Hindlimb muscle (tissue), 1 donor: Measurements from ENCODE around the gene RIPK4. TPM values are rescaled to one million over a fixed set of nuclear protein-coding genes. Genes with fewer than 3 reads are reported as not detected.

Experiments used
- DNase-seq: peaks from one replicate; pipeline ENCODE4 v3.0.0-alpha.2; 2013
- polyA plus RNA-seq: library from polyadenylated mRNA; unstranded; fragments of 120-200 nt; gene quantifications from one replicate; pipeline ENCODE4 v1.2.1, GENCODE V29; 2013; ENCODE audit not compliant: insufficient read length

RIPK4 gene
- polyA plus RNA-seq, 1 donor: 0.32 TPM

DNA sequence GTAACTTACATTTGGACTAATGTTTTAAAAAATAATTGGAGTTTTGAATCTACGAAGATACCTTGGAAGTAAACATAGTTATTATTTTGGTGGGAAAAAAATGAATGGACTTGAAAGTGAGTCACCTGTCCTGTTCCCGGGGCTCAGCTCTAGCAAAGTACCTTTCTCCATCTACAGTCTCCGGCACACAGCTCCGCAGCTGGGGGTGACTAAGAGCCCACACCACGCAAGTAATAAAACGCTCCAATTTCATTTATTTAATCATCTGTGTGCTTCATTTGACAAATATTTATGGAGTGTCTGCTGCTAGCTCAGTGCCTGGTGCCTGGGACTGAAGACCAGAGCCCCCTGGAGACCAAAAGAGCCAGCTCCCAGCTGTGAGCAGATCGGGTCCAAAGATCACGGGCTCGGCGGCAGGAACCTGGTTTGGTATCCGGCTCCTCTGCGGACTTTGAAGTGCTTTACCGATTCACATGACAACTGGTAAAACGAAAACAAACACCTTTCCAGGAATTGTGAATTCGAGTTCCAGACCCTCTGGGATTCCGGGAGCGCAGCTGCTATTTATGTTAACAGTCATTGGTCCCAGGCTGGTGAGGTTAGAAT lies 1.7 kb upstream of the RIPK4 start:
- DNase-seq: no peak

DNA sequence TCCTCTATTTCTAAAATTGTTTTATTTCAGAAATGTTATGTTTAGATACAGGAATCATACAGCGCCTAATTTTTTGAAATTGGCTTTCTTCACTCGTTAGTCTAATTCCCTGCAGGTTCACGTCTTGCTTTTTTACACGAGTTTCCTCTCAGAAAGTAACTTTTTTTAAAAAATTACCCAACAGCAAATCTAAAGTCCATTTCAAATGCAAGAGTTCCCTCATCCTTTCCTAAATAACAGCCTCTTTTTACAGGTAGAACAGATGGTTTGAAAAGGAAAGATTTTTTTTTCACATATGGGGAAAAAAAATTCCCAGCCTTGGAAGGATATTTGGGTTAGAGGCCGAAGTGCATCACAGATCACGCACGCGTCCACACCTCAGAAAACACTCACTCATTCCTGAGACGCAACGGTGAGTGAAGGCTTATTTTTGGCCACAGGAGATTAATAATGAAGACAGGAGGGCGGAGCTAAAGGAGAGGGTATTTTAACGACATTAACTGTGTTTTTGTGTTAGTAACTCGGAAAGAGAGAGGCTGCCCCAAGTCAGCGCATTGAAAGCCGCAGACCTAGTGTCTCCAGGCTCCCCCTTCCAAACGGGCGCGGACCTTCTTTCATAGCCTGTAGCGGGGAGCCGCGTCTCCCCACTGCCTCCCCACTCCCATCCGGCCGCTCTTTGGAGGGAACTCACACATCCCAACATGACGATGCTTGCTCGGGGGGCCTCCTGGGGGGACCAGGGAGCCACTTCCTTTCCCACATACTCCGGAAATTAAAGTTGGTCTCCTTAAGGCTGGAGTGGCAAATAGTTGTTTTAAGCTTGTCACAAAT lies 969 bp upstream of the RIPK4 start:
- no peak for DNase-seq

DNA sequence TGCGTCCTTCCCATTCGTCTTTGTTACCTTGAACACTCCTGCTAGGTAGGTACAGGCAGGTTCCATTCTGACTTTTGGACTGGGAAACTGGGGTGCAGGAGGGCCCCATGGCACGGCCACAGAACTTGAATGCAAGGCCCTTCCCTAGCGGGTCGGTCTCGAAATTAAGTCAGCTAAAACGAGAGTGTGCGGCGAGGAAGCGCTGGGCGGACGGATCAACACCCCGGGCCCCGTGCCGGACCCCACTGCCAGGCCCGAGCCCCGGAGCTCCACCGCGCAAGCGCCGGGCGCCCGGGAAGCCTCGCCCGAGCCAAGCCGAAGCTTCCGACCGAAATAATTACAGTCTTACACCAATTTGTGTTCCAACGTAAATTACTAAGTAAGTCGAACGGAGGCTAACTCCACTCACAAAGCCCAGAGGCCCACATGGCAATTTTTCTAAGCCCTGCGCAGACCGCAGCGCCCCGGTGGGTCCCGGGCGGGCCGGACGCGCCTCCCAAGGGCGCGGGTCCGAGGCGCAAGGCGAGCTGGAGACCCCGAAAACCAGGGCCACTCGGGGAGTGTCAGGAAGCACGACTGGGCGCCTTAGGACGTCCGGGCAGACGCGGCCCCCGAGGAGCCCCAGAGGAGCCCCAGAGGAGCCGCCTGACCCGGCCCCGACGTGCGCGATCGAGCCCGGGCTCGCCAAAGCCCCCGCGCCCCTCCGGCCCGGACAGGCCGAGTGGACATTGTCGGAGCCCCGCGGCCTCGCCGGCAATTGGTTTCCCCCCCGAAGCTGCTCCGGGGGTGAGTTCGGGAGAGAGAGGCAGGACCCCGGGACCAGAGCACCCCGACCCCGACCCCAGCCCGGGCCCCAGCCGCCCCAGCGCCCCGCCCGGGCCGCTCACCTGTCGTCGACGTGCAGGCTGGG lies 624 bp downstream of the RIPK4 start:
- no peak for DNase-seq

DNA sequence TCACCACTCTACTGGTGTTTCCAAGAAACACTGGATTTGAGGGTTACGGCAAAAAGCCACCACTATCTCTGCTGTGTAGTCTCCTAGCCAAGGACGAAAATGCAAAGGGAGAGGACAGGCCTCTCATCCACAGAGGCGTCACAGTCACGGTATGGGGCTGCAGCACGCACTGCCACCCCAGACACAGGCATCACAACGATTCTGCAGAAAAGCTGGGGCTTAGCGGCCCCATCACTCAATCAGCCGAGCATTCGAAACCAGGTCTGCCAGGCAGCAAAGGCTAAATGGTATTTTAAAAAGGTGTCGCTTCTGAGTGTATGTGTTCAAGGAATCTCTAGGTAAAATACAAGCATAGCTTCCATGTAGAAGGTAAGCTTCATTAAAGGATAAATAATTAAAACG lies 1.4 kb downstream of the RIPK4 start:
- no peak for DNase-seq

DNA sequence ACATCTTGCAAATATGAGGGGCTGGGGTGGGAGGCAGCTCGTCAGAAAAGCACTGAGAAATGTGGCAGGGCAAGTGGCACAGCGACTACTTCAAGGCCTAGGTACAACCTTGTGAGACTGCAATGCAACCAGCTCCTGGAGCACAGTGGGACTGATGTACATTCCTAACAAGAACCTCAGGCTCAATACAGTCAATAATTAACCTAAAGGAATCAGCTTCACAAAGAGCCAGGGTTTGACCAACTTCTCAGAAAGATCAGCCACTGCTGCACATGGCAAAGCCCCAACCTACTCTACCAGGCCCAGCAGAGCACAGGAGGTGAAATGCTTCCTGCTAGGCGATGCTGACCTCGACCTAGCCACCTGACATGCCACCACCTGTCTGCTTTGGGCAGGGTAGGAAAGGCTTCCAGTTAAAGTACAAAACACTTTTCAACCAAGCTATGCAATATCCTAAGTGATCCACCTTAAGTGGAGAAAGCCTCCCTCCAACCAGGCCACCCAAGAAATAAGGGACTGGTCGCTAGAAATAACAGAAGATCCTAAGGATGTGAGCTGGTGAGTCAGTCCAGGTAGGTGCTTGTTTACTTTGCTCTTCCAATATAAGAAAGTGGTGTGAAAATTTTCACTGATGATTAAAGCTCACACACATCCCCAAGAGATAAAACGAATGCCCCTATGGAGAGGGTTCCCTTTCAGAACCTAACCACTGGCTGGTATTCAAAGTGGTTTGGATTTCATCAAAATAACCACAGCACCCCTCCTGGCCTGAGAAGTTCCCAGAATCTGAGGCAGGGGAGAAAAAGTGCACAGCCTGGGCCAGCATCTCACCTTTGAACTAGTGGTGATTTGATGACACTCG lies 2.1 kb downstream of the RIPK4 start:
- no peak for DNase-seq

DNA sequence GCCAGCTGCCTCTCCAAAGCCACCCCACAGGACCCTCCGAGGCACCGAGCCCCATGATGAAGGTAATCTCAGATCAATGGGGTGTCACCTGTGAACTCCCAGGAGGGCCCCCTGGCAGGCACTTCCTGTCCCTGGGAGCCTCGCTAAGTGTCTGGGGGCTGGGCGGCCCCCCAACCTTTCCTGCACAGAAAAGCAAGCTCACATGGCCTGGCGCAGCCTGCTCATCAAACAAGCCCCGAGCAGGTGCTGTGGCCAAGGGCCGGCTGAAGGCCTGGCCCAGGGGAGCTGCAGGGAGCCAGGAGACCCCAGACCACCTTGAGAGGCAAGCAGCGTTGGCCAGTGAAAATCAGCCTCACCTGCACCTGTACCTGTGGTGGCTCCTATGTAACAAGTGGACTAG lies 2.9 kb downstream of the RIPK4 start:
- DNase-seq: no peak

DNA sequence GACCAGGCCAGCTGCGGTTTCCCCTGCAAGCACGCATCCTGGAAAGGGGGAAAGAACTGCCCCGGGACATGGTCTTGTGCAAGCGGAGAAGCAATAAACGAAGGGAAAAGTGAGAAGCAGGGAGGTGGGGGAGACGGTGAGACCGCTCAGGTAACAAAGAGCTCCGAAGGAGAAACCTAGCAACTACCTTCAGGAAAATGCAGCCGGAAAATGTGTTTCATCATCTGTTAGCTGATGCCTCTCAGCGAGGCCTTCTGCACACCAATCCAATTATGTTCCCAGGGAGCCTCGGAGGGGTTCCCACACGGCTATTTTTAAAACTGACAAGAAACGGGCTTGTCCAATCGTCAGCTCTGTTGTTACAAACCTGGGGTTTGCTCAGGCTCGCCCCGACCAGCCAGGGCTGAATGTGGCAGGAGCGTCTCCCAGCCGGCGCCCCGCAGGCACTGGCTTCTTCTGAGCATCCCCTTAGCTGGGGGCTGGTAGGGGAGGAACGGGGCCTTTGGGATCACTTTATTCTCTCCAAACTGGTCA lies 3.4 kb downstream of the RIPK4 start:
- no peak for DNase-seq

DNA sequence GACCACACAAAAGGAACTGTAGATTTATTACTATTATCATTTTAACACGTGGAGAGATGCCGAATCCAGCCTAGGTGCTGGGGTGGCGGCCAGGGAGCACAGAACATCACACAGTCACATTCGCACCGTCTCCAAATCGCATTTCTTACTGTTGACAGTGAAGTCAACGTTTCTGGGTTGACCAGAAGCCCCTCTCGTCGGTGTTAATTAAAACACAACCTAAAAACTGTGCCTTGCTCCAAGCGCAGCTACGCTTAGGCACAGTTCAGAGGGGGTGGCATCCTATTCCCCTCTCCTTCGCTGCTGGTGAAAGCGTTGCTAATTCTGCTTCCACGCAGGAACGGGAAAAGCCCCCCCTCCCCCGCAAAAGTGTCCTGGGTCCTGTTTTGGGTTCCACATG lies 4.1 kb downstream of the RIPK4 start:
- DNase-seq: no peak

DNA sequence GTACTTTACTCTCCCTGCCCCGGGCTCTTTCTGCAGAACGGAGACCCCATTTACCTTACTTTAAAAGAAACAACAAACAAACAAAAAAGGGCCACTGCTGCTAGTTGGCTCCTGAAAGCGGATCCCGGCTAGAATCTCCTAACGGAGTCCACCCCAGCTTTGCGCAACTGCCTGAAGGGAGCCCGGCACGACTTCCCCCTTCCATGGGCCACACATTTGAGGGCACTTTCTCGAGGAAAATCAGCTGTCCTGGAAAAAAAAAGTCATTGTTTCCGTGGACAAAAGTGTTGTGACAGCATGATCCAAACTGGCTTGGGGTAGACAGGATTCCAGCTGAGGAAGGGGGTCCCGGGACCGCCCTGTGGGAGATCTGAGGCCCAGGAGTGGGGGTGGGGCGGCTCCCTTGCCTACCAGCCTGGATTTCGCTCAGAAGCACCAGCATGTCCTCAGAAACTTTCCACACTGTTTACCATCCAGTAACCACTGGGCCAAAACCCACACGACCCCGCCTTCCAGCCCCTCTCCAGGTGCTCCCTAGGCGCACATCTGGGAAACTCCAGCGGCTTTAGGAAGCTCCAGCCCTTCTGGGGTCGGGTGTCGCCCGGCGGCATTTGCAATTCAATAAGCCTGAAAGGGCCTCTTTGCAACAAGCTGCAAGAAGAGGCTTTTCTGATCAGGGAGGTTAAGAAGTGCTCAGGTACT lies 4.8 kb downstream of the RIPK4 start:
- DNase-seq: no peak

DNA sequence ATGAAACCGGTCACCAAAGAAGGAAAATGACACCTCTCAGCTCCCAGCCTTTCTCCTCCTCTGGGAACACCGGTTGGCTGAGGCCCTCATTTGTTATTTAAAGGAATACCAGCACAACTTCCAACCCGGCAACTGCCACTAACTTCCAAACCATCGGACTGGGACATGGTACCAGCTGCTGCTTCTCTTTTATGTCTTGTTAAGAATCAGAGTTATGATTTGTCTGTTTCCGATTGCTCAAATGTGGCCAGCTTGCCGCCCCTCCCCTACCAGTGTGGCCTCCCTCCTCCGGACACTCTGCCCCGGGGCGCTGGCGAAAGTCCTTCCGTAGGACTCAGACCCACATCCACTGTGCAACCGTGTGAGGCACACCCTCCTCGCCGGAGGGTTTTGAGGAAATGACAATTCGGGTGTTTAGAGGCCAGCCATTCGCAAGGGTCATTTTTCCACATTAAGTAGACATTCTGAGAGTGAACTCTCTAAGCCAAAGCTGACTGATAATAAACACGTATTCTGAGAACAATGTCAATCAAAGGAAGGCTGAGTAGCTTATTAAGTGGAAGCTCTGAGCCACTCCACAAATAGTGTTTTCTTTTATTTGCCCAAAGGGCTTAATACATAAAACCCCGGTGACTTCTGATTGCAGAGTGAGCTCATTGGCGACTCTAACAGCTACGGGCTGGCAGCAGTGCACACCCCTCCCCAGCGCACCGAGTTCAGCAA lies 5.5 kb downstream of the RIPK4 start:
- DNase-seq: no peak

DNA sequence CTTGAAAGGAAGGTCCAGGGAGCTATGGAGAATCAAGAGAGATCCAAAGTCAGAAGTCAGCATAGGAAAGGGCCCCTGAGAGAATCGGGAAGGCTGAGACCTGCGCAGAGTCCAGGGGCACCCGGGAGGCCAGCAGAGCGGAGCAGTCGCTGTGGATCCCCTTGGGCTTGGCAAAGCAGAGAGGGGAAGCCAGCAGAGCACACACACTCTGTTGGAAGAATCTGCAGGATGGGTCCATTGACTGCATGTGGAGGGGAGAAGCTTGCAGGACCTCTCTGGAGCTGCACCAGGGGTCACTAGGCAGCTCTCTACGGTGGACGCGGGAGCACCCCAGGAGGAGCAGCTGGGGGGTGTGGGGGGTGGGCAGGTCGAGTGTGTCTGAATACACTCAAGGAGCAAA lies 6.4 kb downstream of the RIPK4 start:
- no peak for DNase-seq

DNA sequence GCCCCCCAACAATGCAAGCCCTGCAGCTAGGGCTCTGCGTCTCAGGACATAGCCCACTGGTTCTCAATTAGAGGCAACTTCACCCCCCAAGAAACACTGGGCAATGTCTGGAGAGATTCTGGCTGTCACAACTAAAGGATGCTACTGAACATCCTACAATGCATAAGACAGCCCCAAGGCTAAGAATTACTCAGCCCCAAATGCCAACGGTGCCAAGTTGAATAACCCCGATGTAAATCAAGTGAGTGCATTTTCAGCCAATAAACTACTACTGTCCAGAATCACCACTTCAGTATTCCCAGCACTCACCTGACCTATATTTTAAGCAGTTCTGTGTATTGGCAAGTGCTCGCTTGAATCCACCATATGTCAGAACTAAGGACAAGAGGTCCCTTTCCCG lies 6.9 kb downstream of the RIPK4 start:
- no peak for DNase-seq

DNA sequence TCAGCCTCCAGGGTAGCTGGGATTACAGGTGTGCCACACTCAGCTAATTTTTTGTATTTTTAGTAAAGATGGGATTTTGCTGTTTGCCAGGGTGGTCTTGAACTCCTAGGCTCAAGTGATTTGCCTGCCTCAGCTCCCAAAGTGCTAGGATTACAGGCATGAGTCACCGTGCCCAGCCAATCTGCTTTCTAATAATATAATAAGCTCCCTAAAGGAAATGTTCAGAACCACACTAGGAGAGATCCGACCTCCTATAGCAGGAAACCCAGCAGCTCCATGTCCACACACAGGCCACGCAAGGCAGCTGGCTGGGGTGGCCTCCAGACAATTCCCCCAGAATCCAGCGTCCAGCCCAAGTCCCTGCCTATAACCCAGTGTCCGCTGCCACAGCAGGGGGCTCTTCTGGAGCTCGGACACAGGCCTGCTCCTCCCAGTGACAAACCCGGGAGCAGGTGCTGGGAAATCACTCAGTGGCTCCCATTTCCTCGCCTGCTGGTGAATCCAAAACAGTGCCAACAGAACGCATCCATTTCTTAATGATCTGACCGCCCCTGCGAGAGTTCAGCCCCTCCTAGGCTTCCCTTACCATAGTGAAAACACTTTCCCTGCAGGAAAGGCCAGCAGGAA lies 7.5 kb downstream of the RIPK4 start:
- DNase-seq: no peak

DNA sequence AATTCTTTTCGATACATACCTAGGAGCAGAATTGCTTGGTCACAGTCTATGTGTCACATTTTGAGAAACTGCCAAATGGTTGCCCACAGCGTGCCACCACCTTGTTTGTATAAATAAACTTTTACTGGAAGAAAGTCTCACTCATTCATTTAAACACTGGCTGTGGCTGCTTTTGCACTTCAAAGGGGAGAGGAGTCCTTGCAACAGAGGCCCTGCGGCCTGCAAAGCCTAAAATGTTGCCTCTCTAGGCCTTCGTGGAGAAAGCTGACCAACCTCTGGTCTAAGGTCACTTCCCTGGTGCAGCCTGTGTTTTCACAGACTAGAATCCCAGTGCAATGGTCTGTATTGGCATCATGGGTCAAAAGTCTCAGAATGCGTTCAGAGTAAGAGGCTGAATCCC lies 8.3 kb downstream of the RIPK4 start:
- no peak for DNase-seq

DNA sequence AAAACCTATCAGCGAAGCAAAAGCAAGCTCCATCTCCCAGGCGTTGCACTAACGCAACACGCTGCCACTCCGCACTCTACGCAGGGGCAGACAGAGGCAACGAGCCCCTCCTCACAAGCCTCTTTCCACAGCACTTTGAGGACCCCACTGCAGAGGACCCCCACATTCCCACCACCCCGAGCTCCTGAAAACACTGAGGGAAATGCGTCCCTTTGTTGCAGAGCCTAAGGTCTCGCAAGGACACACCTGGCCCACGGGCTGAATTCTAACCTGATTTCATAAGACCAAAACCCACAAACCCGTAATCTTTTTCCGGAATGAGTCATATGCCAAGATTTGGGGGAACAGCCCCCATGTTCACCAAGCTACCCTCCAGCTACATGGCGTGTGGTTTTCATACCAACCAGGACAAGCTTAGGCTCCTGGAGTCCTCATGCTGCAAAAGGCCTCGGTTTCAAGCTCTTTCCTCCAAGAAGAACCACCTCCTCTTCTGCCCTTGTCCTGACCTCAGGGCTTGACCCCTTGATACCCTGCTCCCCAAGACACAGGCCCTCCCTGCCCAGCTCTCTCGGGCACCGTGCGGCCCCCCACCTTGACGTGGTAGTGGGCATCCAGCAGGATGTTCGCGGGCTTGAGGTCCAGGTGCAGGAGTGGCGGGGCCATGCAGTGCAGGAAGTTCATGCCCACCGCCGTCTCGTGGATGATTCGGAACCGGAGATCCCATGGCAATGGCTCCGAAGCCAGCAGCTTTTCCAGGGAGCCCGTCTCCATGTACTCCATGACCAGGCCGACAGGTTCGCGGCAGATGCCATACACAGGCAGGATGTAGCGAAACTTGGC lies 10.7 kb downstream of the RIPK4 start:
- no peak for DNase-seq

DNA sequence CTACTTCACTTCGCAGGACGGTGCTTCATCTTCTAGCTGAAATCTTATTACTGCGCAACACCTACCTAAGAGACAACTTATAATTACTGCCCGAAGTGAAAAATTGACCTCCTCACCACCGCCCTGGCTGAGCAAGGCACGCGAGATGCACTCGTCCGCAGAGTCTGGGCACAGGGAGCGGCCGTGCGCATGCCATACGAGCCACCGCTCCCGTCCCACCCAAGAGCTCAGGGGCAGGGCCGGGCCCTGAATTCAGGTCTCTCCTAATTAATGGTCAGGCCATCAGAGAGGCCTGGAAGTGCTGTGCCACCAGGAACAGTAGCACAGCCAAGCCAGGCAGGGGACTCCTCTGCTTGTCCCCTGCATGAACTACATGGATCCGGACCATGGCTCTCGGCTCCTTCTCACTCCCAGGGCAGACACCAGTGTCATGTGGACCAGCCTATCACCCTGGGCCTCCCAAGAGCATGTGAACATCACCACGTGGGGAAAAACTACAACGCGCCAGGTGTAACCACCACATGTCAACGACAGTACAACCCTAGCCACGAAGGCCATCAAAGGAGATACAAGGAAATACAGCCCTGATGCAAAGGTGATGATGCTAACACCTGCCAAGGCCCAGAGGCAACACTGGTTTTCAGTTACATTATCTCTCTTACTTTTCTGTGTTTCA lies 11.5 kb downstream of the RIPK4 start:
- DNase-seq: no peak

DNA sequence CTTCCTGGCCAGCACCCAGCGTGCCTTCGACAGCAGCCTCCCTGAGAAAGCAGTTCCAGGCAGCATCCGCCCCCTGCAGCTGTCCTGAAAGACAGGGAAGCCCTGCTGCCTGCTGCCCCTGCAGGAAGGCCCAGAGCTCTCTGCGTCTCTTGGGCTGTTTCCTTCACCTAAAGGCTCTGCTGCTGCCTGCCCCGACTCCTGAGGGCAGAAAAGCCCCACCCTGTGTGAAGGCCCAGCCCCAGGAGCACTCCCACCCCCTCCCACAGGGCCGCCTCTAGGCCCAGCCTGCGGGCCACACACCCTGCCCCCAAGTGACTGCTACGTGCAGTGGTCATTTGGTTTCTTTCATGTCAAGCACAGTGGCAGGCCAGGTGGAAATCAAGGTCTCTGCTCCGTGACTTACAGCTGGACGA lies 12.4 kb downstream of the RIPK4 start:
- DNase-seq: no peak

DNA sequence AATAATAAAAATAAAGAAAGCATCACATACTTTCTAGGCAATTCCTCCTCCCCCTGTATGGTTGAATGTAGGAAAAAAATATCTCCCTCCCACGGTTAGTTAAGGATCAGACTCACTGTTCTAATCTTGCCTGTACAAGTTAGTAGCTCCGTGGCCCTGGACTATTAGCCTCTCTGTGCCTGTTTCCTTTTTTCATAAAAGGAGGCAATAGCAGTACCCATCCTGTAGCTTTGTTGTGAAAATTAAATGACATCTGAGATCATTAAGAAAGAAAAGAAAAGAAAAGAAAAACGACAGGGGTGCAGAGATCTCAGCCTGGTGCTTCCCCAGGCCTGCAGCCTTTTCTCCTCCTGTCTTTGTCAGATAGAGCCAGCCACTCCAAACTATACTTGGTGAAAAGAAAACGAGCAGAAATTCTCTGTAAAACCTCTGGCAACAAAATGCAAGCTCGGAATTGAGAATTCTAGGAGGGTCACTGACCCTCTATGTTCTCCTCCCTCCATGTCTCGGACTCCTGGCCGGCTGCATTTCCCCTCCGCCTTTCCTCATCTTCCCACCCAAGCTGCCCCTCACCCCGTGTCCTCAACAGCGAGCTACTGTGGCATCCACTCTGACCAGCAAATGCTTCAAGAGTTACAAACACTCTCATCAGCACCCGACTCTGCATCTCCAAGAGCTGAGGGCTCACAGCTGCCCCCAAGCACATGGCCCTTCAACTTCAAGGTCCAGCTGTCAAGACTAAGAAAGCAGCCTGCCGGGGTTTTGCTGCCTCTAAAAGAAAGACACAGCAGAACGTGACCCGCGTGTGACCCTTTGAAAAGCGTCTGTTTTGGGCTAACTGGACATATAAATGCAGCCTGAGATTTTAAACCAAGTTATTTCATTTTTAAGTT lies 13.6 kb downstream of the RIPK4 start:
- DNase-seq: no peak
